CD14-positive monocyte (primary cell): ENCODE data around the gene XAB2. TPM values are rescaled to one million over a fixed set of nuclear protein-coding genes. Genes with fewer than 3 reads are reported as not detected.

Experiments
- DNase-seq, 3 donors: peaks; one replicate each; pipeline ENCODE4 v3.0.0-alpha.2; 2011 to 2022
- H2AFZ ChIP-seq: 2 replicates; pipeline ENCODE4 v1.6.0; 2012; ENCODE audit warnings: mild to moderate bottlenecking, low read depth, low read length, inconsistent platforms; ENCODE audit not compliant: insufficient read depth, poor library complexity, severe bottlenecking
- H3K27ac ChIP-seq, 2 donors: 1 replicate in 1 of 2; 2 replicates in 1 of 2; pipeline ENCODE4 v1.5.1; 2012 to 2013; ENCODE audit warnings: low read length in 2 of 2, control low read depth in 1 of 2, inconsistent platforms in 1 of 2, low read depth in 1 of 2, mild to moderate bottlenecking in 1 of 2
- H3K27me3 ChIP-seq, 2 donors: one replicate each; pipeline versions ENCODE4 v1.6.0 to v1.6.1; 2011 to 2013; ENCODE audit warnings: low read length in 2 of 2; ENCODE audit not compliant: control insufficient read depth in 2 of 2, insufficient read depth in 2 of 2
- H3K36me3 ChIP-seq, 2 donors: replicated peaks in 1 of 2; 1 replicate in 1 of 2; 2 replicates in 1 of 2; pipeline versions ENCODE4 v1.5.1 to v1.6.1; 2012 to 2013; ENCODE audit warnings: low read length in 2 of 2, control low read depth in 1 of 2, inconsistent platforms in 1 of 2, mild to moderate bottlenecking in 1 of 2; ENCODE audit not compliant: insufficient read depth in 2 of 2, control insufficient read depth in 1 of 2
- H3K4me1 ChIP-seq, 2 donors: 1 replicate in 1 of 2; 2 replicates in 1 of 2; pipeline versions ENCODE4 v1.5.1 to v1.6.1; 2012 to 2013; ENCODE audit warnings: low read length in 2 of 2, control low read depth in 1 of 2, inconsistent platforms in 1 of 2, mild to moderate bottlenecking in 1 of 2, moderate library complexity in 1 of 2; ENCODE audit not compliant: insufficient read depth in 2 of 2, control insufficient read depth in 1 of 2
- H3K4me2 ChIP-seq: replicated peaks from 2 replicates; pipeline ENCODE3; 2012; ENCODE audit warnings: low read length, moderate library complexity, mild to moderate bottlenecking; ENCODE audit not compliant: poor library complexity, severe bottlenecking; ENCODE audit errors: extremely low read depth
- H3K4me3 ChIP-seq, 3 experiments: fragments of 200-600 bp in 1 of 3; sonication (generic) in 1 of 3; replicated peaks in 1 of 3; 1 replicate in 2 of 3; 2 replicates in 1 of 3; pipeline ENCODE4 v1.5.1; 2011 to 2013; ENCODE audit warnings: low read length in 3 of 3, mild to moderate bottlenecking in 3 of 3, control low read depth in 2 of 3, low read depth in 2 of 3, inconsistent platforms in 1 of 3, moderate library complexity in 1 of 3
- H3K79me2 ChIP-seq: 2 replicates; pipeline ENCODE4 v1.6.0; 2012; ENCODE audit warnings: mild to moderate bottlenecking, control low read depth, inconsistent platforms, low read length, moderate library complexity; ENCODE audit not compliant: insufficient read depth
- H3K9ac ChIP-seq: 2 replicates; pipeline ENCODE4 v1.6.0; 2017; ENCODE audit warnings: low read length, mild to moderate bottlenecking; ENCODE audit not compliant: insufficient read depth, poor library complexity, severe bottlenecking
- H3K9me3 ChIP-seq, 2 donors: replicated peaks in 1 of 2; 1 replicate in 1 of 2; 2 replicates in 1 of 2; pipeline versions ENCODE4 v1.5.1 to v1.6.1; 2012 to 2013; ENCODE audit warnings: low read length in 2 of 2, control low read depth in 1 of 2; ENCODE audit not compliant: control insufficient read depth in 1 of 2, insufficient read depth in 1 of 2
- H4K20me1 ChIP-seq: 2 replicates; pipeline ENCODE4 v1.6.0; 2012; ENCODE audit warnings: mild to moderate bottlenecking, low read length, control low read depth, moderate library complexity; ENCODE audit not compliant: insufficient read depth
- H3K27ac Mint-ChIP-seq, 7 donors: one replicate each; pipeline ENCODE4 v1.8.0; 2020; ENCODE audit warnings: mild to moderate bottlenecking in 7 of 7, mixed read lengths in 7 of 7, moderate library complexity in 6 of 7, inconsistent platforms in 2 of 7
- H3K27me3 Mint-ChIP-seq, 3 donors: one replicate each; pipeline ENCODE4 v1.8.0; 2021 to 2022; ENCODE audit warnings: low read depth in 3 of 3, mild to moderate bottlenecking in 3 of 3, mixed read lengths in 3 of 3, moderate library complexity in 3 of 3, inconsistent platforms in 1 of 3
- H3K36me3 Mint-ChIP-seq, 2 donors: one replicate each; pipeline ENCODE4 v1.8.0; 2020; ENCODE audit warnings: mixed read lengths in 2 of 2, inconsistent platforms in 1 of 2, mild to moderate bottlenecking in 1 of 2
- H3K4me1 Mint-ChIP-seq: one replicate; pipeline ENCODE4 v1.8.0; 2020; ENCODE audit warnings: mild to moderate bottlenecking, mixed read lengths
- H3K4me3 Mint-ChIP-seq, 2 donors: one replicate each; pipeline ENCODE4 v1.8.0; 2020; ENCODE audit warnings: mild to moderate bottlenecking in 2 of 2, mixed read lengths in 2 of 2, moderate library complexity in 1 of 2
- H3K9me3 Mint-ChIP-seq, 7 donors: one replicate each; pipeline ENCODE4 v1.8.0; 2020 to 2022; ENCODE audit warnings: mixed read lengths in 7 of 7, mild to moderate bottlenecking in 6 of 7, moderate library complexity in 6 of 7, inconsistent platforms in 2 of 7
- WGBS: methylation state at CpG from one replicate; pipeline ENCODE4 v1.1.5; 2013; ENCODE audit warnings: missing lambda C conversion rate; ENCODE audit not compliant: insufficient coverage; 5-methylcytosine and 5-hydroxymethylcytosine counted together
- intact Hi-C, 2 donors: fragments of 100-400 bp; cut with micrococcal nuclease; formaldehyde crosslinking; loops; one replicate each; pipeline versions ENCODE4 v1.15.0 to v1.15.1; 2023
- polyA plus RNA-seq, 3 donors: library from polyadenylated mRNA; depleted of rRNA in 1 of 3; unstranded in 2 of 3; stranded (reverse) in 1 of 3; fragments of 300-500 nt in 2 of 3; fragments of >200 nt in 1 of 3; fragmentation: Illumina TruSeq in 2 of 3; gene quantifications; 1 replicate in 2 of 3; 2 replicates in 1 of 3; pipeline ENCODE4 v1.2.3, GENCODE V29; 2012 to 2021
- TF ChIP-seq, protein P1 (sequence below): fragments of 200-600 bp; IDR thresholded peaks from one replicate; pipeline ENCODE4 v1.8.0; 2022; ENCODE audit warnings: antibody characterized with exemption, mild to moderate bottlenecking

The XAB2 gene
- polyA plus RNA-seq, 3 donors = 4.6 to 55.7 (median 8.8) TPM

DNA sequence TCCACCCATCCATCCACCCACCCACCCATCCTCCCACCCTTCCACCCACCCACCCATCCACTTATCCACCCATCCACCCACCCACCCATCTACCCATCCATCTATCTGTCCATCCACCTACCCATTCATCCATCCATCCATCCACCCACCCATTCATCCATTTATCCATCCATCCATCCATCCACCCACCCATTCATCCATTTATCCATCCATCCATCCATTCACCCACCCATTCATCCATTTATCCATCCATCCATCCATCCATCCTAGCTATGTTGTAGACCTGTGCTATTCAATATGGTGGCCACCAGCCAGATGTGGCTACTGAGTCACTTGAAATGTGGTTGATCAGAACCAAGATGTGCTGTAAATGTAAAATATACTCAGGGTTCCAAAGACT is 28.6 kb downstream of the XAB2 start:
- Histone ChIP-seq H3K4me1 (peaks cover 4 to 6% of the 10 kb centered on the region in 2 donors), H2AFZ (no peak overlapping the region), H3K36me3 (no peaks in the 10 kb centered on the region), H3K9ac (no peak overlapping the region), H3K4me2 (no peak overlapping the region), H3K27me3 (peaks cover 21 to 26% of the 10 kb centered on the region in 2 donors), H4K20me1 (no peaks in the 10 kb centered on the region), H3K9me3 (peaks cover 6 to 8% of the 10 kb centered on the region in 2 donors), H3K79me2 (no peaks in the 10 kb centered on the region), H3K27ac (no peak overlapping the region), H3K4me3 (no peak overlapping the region)
- peaks cover 2% of the 10 kb centered on the region for H3K4me1 Mint-ChIP-seq
- no peaks in the 10 kb centered on the region for H3K36me3 Mint-ChIP-seq
- DNase-seq = no peak
- no peak overlapping the region for H3K4me3 Mint-ChIP-seq
- H3K27me3 Mint-ChIP-seq = peaks cover 33 to 55% (median 50%) of the 10 kb centered on the region in 3 donors
- H3K9me3 Mint-ChIP-seq = peaks cover 3 to 13% (median 7%) of the 10 kb centered on the region in 7 donors
- no peak overlapping the region for H3K27ac Mint-ChIP-seq
- intact Hi-C loops = no loop called here
- TF ChIP-seq, protein P1, sequence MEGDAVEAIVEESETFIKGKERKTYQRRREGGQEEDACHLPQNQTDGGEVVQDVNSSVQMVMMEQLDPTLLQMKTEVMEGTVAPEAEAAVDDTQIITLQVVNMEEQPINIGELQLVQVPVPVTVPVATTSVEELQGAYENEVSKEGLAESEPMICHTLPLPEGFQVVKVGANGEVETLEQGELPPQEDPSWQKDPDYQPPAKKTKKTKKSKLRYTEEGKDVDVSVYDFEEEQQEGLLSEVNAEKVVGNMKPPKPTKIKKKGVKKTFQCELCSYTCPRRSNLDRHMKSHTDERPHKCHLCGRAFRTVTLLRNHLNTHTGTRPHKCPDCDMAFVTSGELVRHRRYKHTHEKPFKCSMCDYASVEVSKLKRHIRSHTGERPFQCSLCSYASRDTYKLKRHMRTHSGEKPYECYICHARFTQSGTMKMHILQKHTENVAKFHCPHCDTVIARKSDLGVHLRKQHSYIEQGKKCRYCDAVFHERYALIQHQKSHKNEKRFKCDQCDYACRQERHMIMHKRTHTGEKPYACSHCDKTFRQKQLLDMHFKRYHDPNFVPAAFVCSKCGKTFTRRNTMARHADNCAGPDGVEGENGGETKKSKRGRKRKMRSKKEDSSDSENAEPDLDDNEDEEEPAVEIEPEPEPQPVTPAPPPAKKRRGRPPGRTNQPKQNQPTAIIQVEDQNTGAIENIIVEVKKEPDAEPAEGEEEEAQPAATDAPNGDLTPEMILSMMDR = no peak

DNA sequence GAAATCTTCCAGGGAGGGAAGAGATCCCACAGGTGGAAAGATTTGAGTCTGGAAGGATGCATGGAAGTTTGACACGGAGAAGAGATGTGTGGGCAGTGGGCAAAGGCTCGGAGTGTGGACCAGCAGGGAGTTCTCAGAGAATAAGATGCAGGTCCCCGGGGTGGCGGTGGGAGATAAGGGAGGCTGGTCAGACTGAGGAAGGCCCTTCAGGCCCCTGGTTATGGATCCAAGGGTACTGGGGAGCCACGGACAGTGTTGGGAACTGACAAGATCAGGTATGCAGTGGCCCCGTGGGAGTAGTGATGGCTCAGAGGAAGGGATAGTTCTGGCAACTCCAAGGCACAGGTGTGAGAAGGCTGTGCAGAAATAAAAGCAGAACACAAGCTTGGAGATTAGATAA is 31.2 kb downstream of the XAB2 start:
- H3K4me1 ChIP-seq = peaks cover 4 to 6% of the 10 kb centered on the region in 2 donors
- DNase-seq = no peak
- H3K4me2 ChIP-seq = no peak overlapping the region
- H3K27me3 Mint-ChIP-seq = peaks cover 51 to 61% (median 56%) of the 10 kb centered on the region in 3 donors
- no peak overlapping the region for H3K9ac ChIP-seq
- H3K4me1 Mint-ChIP-seq = peaks cover 6% of the 10 kb centered on the region
- H3K36me3 Mint-ChIP-seq = peaks cover 0 to 2% of the 10 kb centered on the region in 2 donors
- TF ChIP-seq, protein P1 = no peak
- H3K27ac Mint-ChIP-seq = no peak overlapping the region
- H3K4me3 ChIP-seq = no peak overlapping the region
- H3K27ac ChIP-seq = no peak overlapping the region
- H3K4me3 Mint-ChIP-seq = peak overlapping the region in 1 of 2 donors; percentile 72
- H3K27me3 ChIP-seq = peaks cover 33 to 47% of the 10 kb centered on the region in 2 donors
- no peak overlapping the region for H2AFZ ChIP-seq
- H3K79me2 ChIP-seq = no peaks in the 10 kb centered on the region
- no peaks in the 10 kb centered on the region for H3K36me3 ChIP-seq
- 77% methylated on average over 6 of the region's 6 CpGs for WGBS
- H4K20me1 ChIP-seq = no peaks in the 10 kb centered on the region
- intact Hi-C loops = no loop called here
- peaks cover 0 to 23% (median 2%) of the 10 kb centered on the region in 7 donors for H3K9me3 Mint-ChIP-seq
- H3K9me3 ChIP-seq = peaks cover 0 to 15% of the 10 kb centered on the region in 2 donors
